ENCODE results near the gene EIF4EBP3.

Gene EIF4EBP3

DNA sequence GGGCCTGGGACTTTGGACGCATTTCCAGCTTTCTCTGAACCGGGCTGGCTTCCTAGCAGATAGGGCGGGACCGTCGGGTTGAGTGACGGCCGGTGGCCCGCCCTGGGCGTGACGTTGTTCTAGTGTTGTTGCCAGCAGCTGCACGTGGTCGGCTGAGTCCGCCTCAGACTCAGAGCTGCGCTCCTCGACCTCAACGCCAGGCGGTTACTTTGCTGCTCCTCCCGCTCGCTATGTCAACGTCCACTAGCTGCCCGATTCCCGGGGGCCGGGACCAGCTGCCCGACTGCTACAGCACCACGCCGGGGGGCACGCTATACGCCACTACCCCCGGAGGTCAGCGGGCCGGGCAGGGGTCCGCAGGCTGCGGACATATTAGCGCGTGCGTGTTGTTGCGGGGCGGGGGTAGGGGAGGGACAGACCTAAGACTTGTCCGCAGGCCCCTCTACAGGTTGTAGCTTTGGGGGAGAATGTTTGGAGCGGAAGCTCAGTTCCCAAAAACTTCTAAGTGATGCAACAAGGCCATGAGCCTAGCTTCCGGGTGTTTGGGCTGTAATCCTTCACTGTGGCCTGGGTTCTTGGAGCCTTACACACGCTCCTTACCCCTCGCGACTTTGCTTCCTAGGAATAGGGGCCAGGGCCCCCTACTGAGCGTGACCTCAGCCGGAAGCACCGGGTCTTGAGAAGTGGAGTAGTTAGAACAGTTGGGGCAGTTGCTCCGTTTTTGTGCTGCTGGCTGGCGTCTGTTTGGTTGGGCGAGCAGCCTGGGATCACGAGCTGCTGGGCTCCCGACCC lies at the start of gene EIF4EBP3:
Gene EIF4EBP3 (plus strand): TSS at position 155 of the 792 bp plus-strand sequence. CDS start 76 bp downstream, at position 231.
- DNase-seq (ENCODE audit: low read depth), result peak; percentile 72

DNA sequence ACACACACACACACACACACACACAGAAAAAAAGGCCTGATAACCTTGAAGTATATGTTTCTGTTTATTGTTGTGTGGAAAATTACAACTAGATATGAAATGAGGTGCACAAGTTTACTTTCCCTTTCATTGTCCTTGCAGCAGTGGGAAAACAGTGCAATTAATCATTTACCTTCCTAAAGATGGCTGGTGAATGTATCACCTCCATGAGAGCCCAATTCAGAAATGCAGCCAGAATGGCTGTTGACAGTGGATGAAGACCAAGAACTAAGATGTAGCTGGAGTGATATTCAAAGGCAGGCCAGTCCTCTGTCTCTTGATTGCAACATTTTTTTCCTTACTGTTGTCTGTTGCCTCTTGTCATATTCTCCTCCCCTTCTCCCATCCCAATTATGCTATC lies 49.6 kb upstream of the EIF4EBP3 start:
- no peak for DNase-seq (ENCODE audit: low read depth)

DNA sequence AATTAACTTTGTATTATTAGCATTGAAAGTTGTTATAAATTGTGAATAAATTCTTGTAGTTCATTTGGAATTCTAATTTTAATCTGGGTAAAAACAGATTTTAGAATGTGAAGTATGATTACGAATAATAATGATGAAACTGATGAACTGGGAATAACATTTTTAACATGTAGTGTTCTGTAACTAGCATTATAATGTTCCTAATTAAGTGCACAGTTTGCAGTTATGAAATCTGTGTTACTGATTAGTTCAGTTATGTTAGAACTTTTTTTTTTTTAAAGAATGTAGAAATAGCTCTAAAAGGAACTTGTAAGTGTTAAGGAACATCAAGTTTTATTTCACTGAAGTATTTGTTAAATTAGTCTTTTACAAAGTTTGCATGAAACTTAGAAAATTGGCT lies 48.9 kb upstream of the EIF4EBP3 start:
- no peak for DNase-seq (ENCODE audit: low read depth)

DNA sequence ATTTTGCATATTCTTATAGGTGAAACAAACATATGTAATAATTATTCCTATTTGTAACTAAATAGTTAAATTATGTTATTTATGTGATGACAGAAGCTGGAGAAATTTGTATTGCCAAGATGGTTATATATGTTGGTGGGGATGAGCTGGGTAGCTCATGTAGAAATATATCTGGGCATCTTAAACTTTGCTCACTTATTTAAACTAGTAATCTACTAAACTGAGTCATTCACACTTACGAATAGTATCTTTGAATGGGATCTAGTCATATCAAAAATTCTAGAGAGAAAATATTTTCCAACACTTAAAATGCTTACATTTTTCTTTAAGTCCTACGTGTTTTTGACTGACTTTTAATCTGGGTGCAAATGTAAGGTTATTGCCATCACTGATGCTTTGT lies 44.6 kb upstream of the EIF4EBP3 start:
- DNase-seq (ENCODE audit: low read depth), result no peak

DNA sequence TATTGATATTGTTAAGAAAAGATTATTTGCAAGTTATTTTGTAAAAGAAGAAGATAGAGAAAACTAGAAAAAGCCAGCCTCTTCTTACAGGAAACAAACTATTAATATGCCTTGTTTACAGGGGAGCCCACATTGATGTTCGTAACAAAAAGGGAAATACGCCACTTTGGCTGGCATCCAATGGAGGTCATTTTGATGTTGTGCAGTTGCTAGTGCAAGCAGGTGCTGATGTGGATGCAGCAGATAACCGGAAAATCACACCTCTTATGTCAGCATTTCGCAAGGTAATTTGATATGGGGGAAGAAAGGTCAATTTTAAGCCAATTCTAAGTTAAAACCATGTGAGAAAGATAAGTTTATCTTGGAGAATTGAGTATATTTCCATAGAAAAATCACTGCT lies 37.6 kb upstream of the EIF4EBP3 start:
- DNase-seq (ENCODE audit: low read depth), result no peak

DNA sequence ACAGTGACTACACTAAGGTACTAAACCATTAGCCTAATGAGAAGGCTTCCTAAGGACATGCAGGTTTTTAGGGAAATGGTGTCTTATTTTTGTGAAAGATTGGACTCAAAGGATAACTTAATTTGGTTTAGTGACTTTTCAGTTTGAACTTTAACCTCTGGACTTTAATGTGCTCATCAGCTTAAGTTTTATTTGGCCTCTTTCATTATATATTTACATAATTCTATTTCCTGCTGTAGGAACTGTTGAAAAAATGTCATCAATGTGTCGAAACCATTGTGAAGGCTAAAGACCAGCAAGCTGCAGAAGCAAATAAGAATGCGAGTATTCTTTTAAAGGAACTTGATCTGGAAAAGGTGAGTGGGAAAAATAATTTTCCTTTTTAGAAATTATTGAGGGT lies 34.3 kb upstream of the EIF4EBP3 start:
- DNase-seq (ENCODE audit: low read depth), result no peak

DNA sequence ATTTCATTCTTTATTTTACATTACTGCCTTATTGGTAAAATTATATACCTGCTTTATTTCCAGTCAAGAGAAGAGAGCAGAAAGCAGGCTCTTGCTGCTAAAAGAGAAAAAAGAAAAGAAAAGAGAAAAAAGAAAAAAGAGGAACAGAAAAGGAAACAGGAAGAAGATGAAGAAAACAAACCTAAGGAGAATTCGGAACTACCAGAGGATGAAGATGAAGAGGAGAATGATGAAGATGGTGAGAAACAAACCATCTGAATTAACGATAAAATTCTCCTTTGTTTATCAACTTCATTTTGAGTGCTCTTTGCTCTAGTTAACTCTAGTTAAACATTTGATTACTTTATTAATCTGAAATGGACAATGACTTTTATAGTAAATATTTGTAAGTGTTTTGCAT lies 23.5 kb upstream of the EIF4EBP3 start:
- DNase-seq (ENCODE audit: low read depth), result no peak

DNA sequence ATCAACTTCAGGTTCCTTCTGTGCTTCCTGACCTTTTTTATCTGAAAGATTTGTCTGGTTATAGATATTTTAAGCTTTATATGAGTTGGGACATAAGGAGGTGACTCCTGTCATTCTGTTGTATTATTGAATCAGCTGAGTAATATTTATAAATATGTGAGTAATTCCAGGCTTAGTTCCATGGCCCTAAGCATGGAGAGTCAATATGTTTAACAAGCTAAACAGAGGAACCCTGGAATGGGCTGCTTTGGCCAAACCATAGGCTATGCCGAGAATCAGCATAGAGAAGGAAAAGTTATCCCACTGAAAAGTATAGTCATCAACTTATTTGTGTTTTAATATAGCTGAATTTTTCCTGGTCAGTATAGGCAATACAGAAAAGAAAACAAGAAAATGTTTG lies 7.2 kb upstream of the EIF4EBP3 start:
- DNase-seq (ENCODE audit: low read depth), result no peak

DNA sequence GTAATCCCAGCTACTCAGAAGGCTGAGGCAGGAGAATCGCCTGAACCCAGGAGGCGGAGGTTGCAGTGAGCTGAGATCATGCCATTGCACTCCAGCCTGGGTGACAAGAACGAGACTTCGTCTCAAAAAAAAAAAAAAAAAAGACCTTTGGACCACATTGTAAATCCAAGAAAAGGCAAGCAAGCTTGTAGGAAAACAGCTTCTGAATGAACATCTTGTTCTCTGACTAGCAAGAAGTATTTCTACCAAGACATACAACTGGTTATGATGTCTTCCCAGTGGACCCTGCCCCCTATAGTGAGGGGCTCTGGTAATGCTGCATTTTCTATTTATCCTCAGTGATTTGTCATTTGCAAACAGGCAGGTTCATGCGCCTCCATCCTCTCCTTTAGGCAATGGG lies 4.5 kb upstream of the EIF4EBP3 start:
- no peak for DNase-seq (ENCODE audit: low read depth)

DNA sequence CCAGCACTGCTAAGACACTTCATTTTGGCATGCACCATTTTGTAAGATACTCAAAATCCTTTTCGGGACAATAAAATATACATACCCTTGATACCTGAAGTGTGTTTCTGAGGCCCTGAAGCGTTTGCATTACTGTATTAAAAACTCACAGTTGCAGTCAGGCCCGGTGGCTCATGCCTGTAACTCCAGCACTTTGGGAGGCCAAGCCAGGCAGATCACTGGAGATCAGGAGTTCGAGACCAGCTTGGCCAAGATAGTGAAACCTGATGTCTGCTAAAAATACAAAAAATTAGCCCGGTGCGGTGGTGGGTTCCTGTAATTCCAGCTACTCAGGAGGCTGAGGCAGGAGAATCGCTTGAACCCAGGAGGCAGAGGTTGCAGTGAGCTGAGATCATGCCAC lies 2.5 kb upstream of the EIF4EBP3 start:
- no peak for DNase-seq (ENCODE audit: low read depth)

DNA sequence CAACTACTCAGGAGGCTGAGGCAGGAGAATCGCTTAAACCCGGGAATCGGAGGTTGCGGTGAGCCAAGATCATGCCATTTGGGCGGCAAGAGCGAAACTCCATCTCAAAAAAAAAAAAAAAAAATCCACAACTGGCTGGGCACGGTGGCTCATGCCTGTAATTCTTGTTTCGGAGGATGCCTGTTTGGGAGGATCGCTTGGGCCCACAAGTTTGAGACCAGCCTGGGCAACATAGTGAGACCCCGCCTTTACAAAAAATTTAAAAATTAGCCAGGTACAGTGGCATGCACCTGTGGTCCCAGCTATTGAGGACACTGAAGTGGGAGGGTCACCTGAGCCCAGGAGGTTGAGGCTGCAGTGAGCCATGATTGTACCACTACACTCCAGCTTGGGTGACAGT lies 1.9 kb upstream of the EIF4EBP3 start:
- no peak for DNase-seq (ENCODE audit: low read depth)

DNA sequence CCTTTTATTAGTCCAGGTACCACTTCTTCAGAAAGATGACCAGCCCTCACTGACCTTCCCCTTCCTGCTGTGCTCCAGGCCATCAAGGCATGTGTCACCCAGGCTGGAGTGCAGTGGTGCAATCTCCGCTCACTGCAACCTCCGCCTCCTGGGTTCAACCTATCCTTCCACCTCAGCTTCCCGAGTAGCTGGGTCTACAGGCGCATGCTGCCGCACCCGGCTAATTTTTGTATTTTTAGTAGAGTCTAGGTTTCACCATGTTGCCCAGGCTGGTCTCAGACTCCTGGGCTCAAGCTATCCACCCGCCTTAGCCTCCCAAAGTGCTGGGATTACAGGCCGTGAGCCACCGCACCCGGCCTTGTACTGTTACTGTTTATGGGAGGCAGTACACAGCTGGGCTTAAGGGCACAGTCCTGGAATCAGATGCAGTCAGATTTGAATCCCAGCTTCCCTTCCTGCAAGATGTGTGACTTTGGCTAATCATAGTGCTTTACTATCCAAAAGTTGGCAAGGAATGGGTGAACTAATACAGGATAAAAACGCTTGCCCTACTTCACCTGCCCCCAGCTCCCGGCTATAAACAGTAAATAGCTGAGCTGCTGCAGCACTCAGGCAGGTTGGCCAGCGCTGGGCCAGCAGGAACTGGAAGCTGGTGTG lies 483 bp upstream of the EIF4EBP3 start:
- no peak for DNase-seq (ENCODE audit: low read depth)

DNA sequence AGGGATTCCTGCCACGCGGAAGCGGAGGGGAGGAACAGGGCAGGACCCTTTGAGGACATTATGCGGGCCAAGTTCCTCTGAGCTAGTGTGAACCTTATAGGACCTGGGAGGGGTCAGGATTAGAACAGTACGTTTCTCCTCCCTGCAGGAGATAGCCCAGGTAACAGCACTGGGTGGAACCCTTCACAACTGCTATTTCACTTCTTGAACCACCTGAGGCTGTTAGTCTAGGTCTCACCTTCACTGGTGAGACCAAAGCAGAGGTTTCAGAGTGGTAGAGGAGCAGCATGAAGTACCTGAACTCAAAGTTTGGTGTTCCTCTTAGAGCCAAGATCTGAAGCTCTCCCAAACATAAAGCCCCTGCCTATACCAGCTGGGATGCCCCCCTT lies 832 bp downstream of the EIF4EBP3 start:
- no peak for DNase-seq (ENCODE audit: low read depth)

DNA sequence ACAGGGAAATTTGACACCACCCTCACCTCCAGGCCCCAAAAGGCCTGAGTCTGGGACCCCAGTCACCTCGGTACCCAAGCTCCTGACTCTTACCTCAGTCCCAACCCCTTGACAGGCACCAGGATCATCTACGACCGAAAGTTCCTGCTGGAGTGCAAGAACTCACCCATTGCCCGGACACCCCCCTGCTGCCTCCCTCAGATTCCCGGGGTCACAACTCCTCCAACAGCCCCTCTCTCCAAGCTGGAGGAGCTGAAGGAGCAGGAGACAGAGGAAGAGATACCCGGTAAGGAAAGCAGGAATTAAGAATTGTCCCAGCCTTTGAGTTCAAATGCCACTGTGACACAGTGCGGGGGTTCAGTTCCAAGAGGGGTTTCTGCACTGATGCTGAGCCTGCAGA lies 1.3 kb downstream of the EIF4EBP3 start:
- DNase-seq (ENCODE audit: low read depth), result no peak

DNA sequence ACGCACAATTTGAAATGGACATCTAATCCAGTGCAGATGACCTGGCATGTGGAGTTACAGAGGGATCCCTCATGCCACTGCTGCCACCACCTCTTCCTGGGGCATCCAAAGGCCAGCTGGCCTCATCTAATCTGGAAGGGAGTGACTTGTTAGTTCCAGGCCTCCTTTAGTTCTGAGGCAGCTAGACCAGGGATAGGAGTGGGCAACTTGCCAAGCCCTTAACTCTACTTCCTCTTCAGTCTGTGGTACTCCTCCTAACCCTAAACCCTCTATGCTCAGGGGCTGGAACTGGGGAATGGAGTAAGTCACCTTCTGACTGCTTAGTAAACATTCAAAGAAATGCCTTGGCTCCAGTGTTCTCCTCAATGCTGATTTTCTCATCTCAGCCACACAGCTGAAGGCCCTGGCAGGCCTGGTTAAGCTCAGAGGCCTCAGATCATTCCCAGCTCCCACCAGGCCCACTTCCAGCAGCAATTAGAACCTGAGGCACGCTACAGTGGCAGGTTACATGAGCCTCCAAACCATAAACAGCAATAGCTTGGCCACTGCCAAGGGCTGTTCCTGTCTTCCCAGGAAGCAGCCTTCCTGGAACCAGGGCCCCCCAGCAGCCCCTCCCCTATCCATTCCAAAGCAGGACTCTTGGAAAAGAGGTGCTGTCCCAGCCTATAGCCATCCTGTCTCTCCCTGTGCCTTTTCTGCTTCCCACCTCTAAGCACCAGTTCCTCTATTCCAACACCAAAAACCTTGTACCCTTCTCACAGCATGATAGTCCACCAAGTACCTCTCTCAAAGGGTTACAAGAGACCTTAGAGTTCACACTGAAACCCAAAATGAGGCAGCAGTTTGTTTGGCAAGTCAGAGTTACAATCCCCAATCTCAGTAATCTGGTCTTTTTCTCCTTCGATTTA lies 2.0 kb downstream of the EIF4EBP3 start:
- DNase-seq (ENCODE audit: low read depth), result no peak

DNA sequence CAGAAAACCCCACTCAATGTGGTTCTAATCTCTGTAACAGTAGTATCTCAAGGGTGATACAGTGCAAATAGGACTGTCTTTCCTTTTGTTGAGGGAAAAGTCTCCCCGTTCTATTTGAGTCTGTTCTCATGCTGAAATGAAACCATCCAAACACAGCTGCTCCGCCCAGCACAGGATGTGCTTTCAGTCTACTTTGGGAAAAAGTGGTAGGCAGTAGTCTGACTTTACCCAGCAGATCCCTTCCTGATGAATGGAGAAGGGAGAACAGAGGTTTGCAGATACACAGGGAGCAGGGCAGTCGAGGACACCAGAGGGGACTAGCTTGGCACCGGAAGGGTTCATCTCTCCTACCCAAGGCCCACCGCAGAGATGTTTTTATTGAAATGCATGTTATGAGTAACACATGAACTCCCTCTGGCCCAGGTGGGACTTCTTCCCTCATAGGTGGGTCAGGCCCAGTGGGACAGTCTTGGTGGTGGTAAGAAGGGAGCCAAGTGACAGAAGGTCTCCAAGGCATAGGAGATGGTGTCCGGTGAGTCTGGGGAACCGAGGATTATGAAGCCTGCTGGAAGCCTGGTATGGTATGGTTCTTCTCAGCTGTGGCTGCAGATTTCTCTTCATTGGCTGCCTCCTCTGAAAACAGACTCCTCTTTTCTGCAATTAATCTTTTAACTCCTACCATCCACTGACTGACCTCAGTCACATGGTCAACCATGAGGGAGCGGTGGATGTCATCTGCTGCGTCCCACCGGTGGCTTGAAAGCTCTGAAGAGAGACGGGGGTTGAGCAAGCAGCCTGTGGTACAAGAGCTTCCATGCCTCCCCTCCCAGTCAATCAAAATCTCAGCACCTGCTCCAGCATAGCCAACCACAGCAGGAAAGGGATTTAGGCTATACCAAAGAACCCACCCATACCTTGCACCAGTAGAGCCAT lies 3.0 kb downstream of the EIF4EBP3 start:
- no peak for DNase-seq (ENCODE audit: low read depth)

DNA sequence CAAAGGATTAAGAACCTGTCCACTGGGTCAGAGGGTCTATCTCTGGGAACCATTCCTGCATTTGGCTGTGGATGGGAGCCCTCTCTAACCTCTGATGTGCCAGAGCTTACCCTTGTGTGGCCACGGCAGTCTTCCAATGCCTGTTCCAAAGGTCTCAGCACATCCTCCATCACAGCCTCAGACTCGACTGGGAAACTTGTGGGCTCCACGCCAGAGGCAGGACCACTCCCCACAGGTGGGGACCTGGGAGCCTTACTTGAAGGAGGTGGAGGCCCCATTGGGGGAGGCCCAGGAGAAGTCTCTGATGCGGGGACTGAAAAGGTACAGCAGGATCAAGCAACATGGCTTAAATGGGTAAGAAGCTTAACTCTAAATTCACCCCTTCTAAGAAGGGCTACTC lies 4.4 kb downstream of the EIF4EBP3 start:
- DNase-seq (ENCODE audit: low read depth), result no peak

DNA sequence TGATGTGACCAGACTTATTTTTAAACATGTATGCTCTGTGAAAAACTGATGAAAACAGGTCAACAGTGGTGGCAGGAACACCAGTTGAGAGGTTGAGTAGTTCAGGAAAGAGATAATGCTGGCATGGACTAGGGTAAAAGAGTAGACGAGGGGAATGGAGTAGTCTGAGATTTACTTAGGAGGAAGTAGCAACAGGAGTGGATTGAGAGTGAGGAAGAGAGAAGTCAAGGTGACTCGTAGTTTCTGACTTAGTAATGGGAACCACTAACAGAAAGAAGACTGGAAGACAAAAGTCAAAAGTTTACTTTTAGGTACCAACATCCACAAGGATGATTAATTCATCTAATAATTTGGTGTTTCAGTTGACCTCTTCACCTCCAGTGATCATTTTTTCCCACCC lies 6.2 kb downstream of the EIF4EBP3 start:
- DNase-seq (ENCODE audit: low read depth), result no peak

DNA sequence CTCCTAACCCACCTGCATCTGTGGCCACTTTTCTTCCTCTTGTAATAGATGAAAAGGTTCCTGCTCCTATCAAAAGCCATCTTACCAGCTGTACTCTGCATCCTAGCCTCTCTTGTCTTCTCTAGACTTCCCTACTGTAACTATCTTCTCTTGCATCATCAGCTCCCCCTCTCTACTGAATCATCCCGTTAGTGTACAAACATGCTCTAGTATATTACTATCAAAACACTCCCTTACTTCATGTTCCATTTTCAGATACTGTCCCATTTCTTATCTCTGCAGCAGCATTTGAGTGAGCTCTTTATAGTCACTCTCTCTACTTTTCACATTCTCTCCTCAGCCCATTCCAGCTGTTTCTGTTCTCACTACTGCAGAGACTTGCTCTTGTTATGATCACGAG lies 7.0 kb downstream of the EIF4EBP3 start:
- DNase-seq (ENCODE audit: low read depth), result no peak

DNA sequence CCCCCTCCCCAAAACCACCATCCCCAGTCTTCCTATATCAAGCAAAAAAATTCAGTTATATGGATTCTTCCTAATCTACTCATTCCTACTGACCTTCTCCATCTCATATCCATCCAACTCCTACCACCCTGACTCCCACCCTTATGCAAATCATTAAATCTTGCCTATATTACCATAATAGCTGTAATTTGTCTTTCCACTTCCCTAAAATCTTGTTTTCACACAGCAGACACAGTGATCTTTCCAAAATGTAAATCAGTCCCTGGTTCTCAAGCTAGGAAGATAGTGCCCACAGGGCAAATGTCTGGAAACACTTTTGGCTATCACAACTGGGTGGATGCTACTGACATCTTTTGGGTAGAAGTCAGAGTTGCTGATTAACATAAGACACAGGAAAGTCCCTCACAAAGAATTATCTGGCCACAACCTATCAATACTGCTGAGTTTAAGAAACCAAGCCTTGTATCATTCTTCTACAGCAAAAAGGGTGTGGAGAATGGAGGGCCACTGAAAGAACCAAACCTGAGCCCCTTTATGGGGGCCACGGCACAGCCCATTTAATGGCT lies 8.4 kb downstream of the EIF4EBP3 start:
- no peak for DNase-seq (ENCODE audit: low read depth)

DNA sequence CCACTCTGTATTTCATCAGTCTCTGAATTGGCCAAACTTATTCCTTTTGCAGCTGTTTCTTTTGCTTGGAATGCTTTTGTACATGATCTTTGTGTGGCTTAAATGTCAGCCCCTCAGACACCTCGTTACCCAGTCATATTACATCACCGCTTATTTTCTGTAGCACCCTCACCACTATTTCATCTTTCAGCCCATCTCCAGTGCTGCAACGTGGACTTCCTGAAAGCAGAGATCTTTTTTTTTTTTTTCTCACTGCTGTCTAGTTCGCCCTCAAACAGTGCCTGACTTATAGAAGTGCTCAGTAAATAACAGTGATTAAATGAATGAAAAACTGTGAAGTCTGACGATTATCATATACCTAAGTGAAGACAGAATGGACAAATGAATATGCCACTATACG lies 9.0 kb downstream of the EIF4EBP3 start:
- DNase-seq (ENCODE audit: low read depth), result no peak

All from GM04503 (cell line).